HCT116 (cell line): ENCODE data around the gene ARFIP2. TPM values are rescaled to one million over a fixed set of nuclear protein-coding genes. Genes with fewer than 3 reads are reported as not detected.
A peak's percentile ranks its signal among the peaks of the same experiment; 100 is the strongest.

Source experiments
- ATAC-seq: fragments of 200-7000 bp; cut with Tn5 transposase; 2 replicates; pipeline ENCODE4 v1.9.1; 2020; ENCODE audit warnings: mild to moderate bottlenecking, moderate library complexity
- BruUV-seq: library from RNA; stranded (reverse); fragments of 400-500 nt; replicated peaks from 2 replicates; lab custom pipeline; 2021; lab: Mats Ljungman, UMichigan
- CTCF ChIA-PET: fragments of 300-600 bp; sonication (Branson Sonifier 250); formaldehyde crosslinking; loops from one replicate; lab custom pipeline; 2021; ENCODE audit warnings: antibody characterized with exemption; lab: Charles Lee
- POLR2A ChIA-PET: fragments of 300-600, 350-600 bp; sonication (Branson Sonifier 250); formaldehyde crosslinking; loops from one replicate; lab custom pipeline; 2021; ENCODE audit warnings: antibody characterized with exemption; lab: Charles Lee
- RAD21 ChIA-PET, 2 experiments: fragments of 300-600 bp; sonication (Branson Sonifier 250); formaldehyde crosslinking; loops; one replicate each; lab custom pipeline; 2023; ENCODE audit warnings: low total read pairs in 2 of 2; ENCODE audit not compliant: uncharacterized antibody in 2 of 2, unreplicated experiment in 2 of 2, low non-redundant PET in 1 of 2; lab: Charles Lee
- DNase-seq: peaks from one replicate; pipeline ENCODE4 v3.0.0-alpha.2; 2010; ENCODE audit warnings: low read depth, low spot score
- H2AFZ ChIP-seq: fragments of 200-600 bp; shearing (Covaris generic), sonication (generic); 2 replicates; pipeline ENCODE4 v1.6.1; 2017; ENCODE audit warnings: low read depth, mixed run types, mixed read lengths, antibody characterized with exemption, low read length; ENCODE audit not compliant: poor library complexity, severe bottlenecking
- H3K27ac ChIP-seq: 2 replicates; pipeline ENCODE4 v1.5.1; 2012; ENCODE audit warnings: low read depth, low read length
- H3K27me3 ChIP-seq: fragments of 200-600 bp; sonication (generic); 2 replicates; pipeline ENCODE4 v1.6.1; 2016; ENCODE audit warnings: mixed run types, low read length, mixed read lengths; ENCODE audit not compliant: insufficient read depth
- H3K36me3 ChIP-seq, 2 experiments: fragments of 200-500 bp in 1 of 2; fragments of 200-600 bp in 1 of 2; sonication (Bioruptor generic) in 1 of 2; sonication (generic) in 1 of 2; 2 replicates each; pipeline versions ENCODE4 v1.5.1 to v1.6.1; 2014 to 2016; ENCODE audit warnings: low read length in 2 of 2, inconsistent platforms in 1 of 2, mixed read lengths in 1 of 2, mixed run types in 1 of 2; ENCODE audit not compliant: insufficient read depth in 2 of 2, control insufficient read depth in 1 of 2
- H3K4me1 ChIP-seq, 2 experiments: fragments of 200-600 bp in 1 of 2; sonication (generic) in 1 of 2; 2 replicates each; pipeline versions ENCODE4 v1.5.1 to v1.6.1; 2012 to 2017; ENCODE audit warnings: low read length in 2 of 2, inconsistent platforms in 1 of 2, mild to moderate bottlenecking in 1 of 2, mixed read lengths in 1 of 2, mixed run types in 1 of 2, moderate library complexity in 1 of 2; ENCODE audit not compliant: insufficient read depth in 2 of 2, control insufficient read depth in 1 of 2
- H3K4me2 ChIP-seq: fragments of 200-600 bp; sonication (generic); 2 replicates; pipeline ENCODE4 v1.6.1; 2017; ENCODE audit warnings: mixed run types, low read length, mixed read lengths
- H3K4me3 ChIP-seq, 2 experiments: fragments of 200-600 bp in 1 of 2; sonication (generic) in 1 of 2; replicated peaks in 1 of 2; 2 replicates each; pipeline ENCODE4 v1.5.1; 2011 to 2016; ENCODE audit warnings: low read length in 2 of 2, control low read depth in 1 of 2, low read depth in 1 of 2, mild to moderate bottlenecking in 1 of 2, mixed read lengths in 1 of 2, mixed run types in 1 of 2
- H3K79me2 ChIP-seq: fragments of 200-600 bp; sonication (generic); 2 replicates; pipeline ENCODE4 v1.6.1; 2017; ENCODE audit warnings: mild to moderate bottlenecking, mixed run types, low read length, moderate library complexity, mixed read lengths; ENCODE audit not compliant: insufficient read depth
- H3K9ac ChIP-seq: fragments of 200-600 bp; sonication (generic); 2 replicates; pipeline ENCODE4 v1.6.1; 2016; ENCODE audit warnings: low read length, mixed read lengths
- H3K9me2 ChIP-seq: fragments of 200-600 bp; sonication (generic), shearing (Covaris generic); 2 replicates; pipeline ENCODE4 v1.6.1; 2017; ENCODE audit warnings: mixed run types, mild to moderate bottlenecking, moderate library complexity; ENCODE audit not compliant: insufficient read depth
- H3K9me3 ChIP-seq, 2 experiments: fragments of 200-500 bp in 1 of 2; fragments of 200-600 bp in 1 of 2; sonication (Bioruptor generic) in 1 of 2; sonication (generic) in 1 of 2; 2 replicates each; pipeline ENCODE4 v1.6.1; 2014 to 2017; ENCODE audit warnings: low read length in 2 of 2, mixed read lengths in 2 of 2, inconsistent platforms in 1 of 2, low read depth in 1 of 2, mild to moderate bottlenecking in 1 of 2, mixed run types in 1 of 2, moderate library complexity in 1 of 2; ENCODE audit not compliant: control insufficient read depth in 1 of 2, insufficient read depth in 1 of 2
- H4K20me1 ChIP-seq: fragments of 200-600 bp; sonication (generic), shearing (Covaris generic); 2 replicates; pipeline ENCODE4 v1.6.1; 2017; ENCODE audit warnings: mixed run types, mild to moderate bottlenecking, moderate library complexity; ENCODE audit not compliant: insufficient read depth
- EGR1 ChIP-seq: IDR thresholded peaks from 2 replicates; pipeline ENCODE4 v1.6.1; 2012; ENCODE audit warnings: low read depth
- POLR2AphosphoS5 ChIP-seq: IDR thresholded peaks from 2 replicates; pipeline ENCODE4 v1.6.1; 2011; ENCODE audit warnings: mild to moderate bottlenecking, low read depth, low read length, moderate library complexity
- SIN3A ChIP-seq: IDR thresholded peaks from 2 replicates; pipeline ENCODE4 v1.6.1; 2012; ENCODE audit warnings: low read depth
- SRF ChIP-seq: IDR thresholded peaks from 2 replicates; pipeline ENCODE4 v1.6.1; 2012; ENCODE audit warnings: low read depth
- YY1 ChIP-seq: IDR thresholded peaks from 2 replicates; pipeline ENCODE4 v1.6.1; 2011; ENCODE audit warnings: low read length, low read depth, moderate library complexity, mild to moderate bottlenecking; ENCODE audit not compliant: insufficient replicate concordance; ENCODE audit errors: extremely low read depth
- ZFX ChIP-seq: fragments of 450-650 bp; IDR thresholded peaks from 2 replicates; pipeline ENCODE4 v1.6.1; 2017
- intact Hi-C: fragments of 100-400 bp; cut with micrococcal nuclease; formaldehyde crosslinking; loops from 2 replicates; pipeline ENCODE4 v1.10.0; 2022
- total RNA-seq: library from RNA; stranded (reverse); gene quantifications from one replicate; pipeline ENCODE4 v1.2.1, GENCODE V29; 2021; ENCODE audit not compliant: unreplicated experiment
- TF ChIP-seq, protein P1 (sequence below), 3 experiments: fragments of 200-600 bp in 1 of 3; sonication (generic) in 1 of 3; IDR thresholded peaks in 2 of 3; conservative IDR thresholded peaks in 1 of 3; 2 replicates each; pipeline ENCODE4 v1.5.1; 2012 to 2017; ENCODE audit warnings: low read depth in 2 of 3, low read length in 2 of 3, antibody characterized with exemption in 1 of 3, borderline replicate concordance in 1 of 3, control low read depth in 1 of 3, mild to moderate bottlenecking in 1 of 3, mixed read lengths in 1 of 3, mixed run types in 1 of 3, moderate library complexity in 1 of 3; ENCODE audit not compliant: insufficient read depth in 1 of 3
- TF ChIP-seq, protein P2 (sequence below): IDR thresholded peaks from 2 replicates; pipeline ENCODE4 v1.6.1; 2012

Gene ARFIP2
- total RNA-seq, 1 experiment from 2014 or later = 77.9 TPM

DNA sequence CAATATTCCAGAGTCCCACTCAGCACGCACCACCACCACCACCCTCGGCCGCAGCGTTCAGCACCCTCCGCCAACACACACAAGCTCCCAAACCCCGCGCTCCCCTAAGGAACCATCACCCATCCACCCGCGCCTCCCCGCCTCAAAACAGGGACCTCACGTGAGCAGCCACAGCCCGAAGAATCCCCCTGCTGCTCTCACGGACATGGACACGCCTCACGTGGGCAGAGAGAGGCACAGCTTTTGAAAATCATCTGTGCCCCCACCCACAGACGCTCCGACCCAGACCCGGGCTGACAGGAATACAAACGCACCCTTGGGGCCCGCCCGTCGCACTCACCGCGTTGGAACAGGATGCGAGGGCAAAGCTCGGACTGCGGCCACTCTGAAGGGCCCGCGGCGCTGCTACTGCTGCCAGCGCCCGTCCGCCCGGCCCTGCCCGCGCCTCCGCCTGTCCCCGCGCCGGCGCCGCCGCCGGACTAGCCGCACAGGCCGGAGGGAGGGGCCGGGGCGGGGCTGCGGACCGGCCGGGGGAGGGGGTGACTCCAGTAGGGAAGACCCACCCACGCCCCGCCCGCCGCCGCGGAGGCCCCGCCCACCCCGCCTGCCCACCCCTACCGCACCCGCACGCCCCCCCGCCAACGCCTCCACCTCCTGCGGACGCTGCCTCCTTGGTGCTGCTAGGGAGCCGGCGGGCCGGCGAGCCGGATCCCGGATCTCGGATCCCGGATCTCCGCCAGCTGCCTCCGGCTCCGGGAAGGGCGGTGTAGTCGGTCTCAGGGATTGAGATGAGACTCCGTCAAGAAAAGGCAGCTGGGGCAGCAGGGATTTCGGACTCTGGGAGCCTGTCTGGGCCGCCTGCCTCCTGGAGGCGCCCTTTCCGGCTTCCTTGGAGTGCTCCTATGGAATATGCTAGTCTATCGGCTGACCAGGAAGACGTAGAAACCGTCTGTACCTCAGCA lies 7.4 kb downstream of the ARFIP2 start, which contains the start of gene TRIM3:
TRIM3 (minus strand) TSS at position 491 of the 962 bp plus-strand sequence. CDS start 8,246 bp downstream, outside the sequence.
- Histone ChIP-seq H3K9ac (peak within 1 kb of the TSS; percentile 74), H3K4me3 (peak within 1 kb of the TSS; percentile 81 to 85), H3K9me2 (no peaks in the 10 kb centered on the region), H3K27ac (peak within 1 kb of the TSS; percentile 67), H3K36me3 (peaks cover 3 to 21% of the 10 kb centered on the region in 2 experiments; a peak in 1 of 4 replicates), H3K4me2 (peak within 1 kb of the TSS; percentile 95), H2AFZ (no peak within 1 kb of the TSS), H3K4me1 (peaks cover 6 to 32% of the 10 kb centered on the region in 2 experiments; a peak in 3 of 4 replicates), H3K9me3 (no peaks in the 10 kb centered on the region), H4K20me1 (no peaks in the 10 kb centered on the region), H3K79me2 (peaks cover 3% of the 10 kb centered on the region; the same call in 1 of the 2 replicates), H3K27me3 (no peaks in the 10 kb centered on the region)
- ATAC-seq = peak; percentile 80
- ChIA-PET POLR2A (interaction anchor here (0.8 to 1.6 kb wide), 3 partner anchors 8 to 101 kb away, joined by 3 to 5 read pairs (median 3); partner anchors contain the start of genes ARFIP2 and TIMM10B), CTCF (no interaction called here), RAD21 (interaction anchor here in 1 of 2 experiments (0.6 kb wide), 1 partner anchor 95 kb away, joined by 3 read pairs; no protein-coding TSS in a partner anchor)
- peak; percentile 60 for DNase-seq
- no TSS peak for BruUV-seq
- intact Hi-C loops = no loop called here
- TF ChIP-seq, protein P1, sequence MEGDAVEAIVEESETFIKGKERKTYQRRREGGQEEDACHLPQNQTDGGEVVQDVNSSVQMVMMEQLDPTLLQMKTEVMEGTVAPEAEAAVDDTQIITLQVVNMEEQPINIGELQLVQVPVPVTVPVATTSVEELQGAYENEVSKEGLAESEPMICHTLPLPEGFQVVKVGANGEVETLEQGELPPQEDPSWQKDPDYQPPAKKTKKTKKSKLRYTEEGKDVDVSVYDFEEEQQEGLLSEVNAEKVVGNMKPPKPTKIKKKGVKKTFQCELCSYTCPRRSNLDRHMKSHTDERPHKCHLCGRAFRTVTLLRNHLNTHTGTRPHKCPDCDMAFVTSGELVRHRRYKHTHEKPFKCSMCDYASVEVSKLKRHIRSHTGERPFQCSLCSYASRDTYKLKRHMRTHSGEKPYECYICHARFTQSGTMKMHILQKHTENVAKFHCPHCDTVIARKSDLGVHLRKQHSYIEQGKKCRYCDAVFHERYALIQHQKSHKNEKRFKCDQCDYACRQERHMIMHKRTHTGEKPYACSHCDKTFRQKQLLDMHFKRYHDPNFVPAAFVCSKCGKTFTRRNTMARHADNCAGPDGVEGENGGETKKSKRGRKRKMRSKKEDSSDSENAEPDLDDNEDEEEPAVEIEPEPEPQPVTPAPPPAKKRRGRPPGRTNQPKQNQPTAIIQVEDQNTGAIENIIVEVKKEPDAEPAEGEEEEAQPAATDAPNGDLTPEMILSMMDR (IDR thresholded peaks at IDR 0.05 in 2 of 3, conservative IDR thresholded peaks at IDR 0.05 in 1 of 3; ENCODE audit: borderline replicate concordance in 1 of 3, insufficient read depth in 1 of 3, low read depth in 2 of 3, low read length in 2 of 3) = peak in 1 of 3 experiments; percentile 32; a peak in 3 of 6 replicates
- peak; percentile 49; the same call in 1 of the 2 replicates for TF ChIP-seq ZFX
- TF ChIP-seq SIN3A = no peak
- TF ChIP-seq, protein P2, sequence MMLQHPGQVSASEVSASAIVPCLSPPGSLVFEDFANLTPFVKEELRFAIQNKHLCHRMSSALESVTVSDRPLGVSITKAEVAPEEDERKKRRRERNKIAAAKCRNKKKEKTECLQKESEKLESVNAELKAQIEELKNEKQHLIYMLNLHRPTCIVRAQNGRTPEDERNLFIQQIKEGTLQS = no peak
- TF ChIP-seq SRF = no peak
- no peak for TF ChIP-seq YY1
- TF ChIP-seq EGR1 = peak; percentile 41; the same call in 1 of the 2 replicates
- TF ChIP-seq POLR2AphosphoS5 = peak; percentile 79
